Panc1 (cell line): Measurements from ENCODE around the gene MYH7B.

Experiments used
- CTCF ChIP-seq: fragments of 450-650 bp; IDR thresholded peaks from 2 replicates; pipeline ENCODE4 v1.5.1; 2017; ENCODE audit warnings: mild to moderate bottlenecking
- REST ChIP-seq, 2 experiments: IDR thresholded peaks; 2 replicates each; pipeline ENCODE4 v1.6.1; 2011 to 2012; ENCODE audit warnings: low read depth in 2 of 2, control low read depth in 1 of 2, low read length in 1 of 2, mild to moderate bottlenecking in 1 of 2, moderate library complexity in 1 of 2; ENCODE audit not compliant: insufficient read depth in 1 of 2

- no peak for TF ChIP-seq REST (IDR thresholded peaks at IDR 0.05; ENCODE audit: insufficient read depth in 1 of 2, low read depth in 2 of 2, low read length in 1 of 2)
- TF ChIP-seq CTCF, result no peak
These were observed 23.9 kb downstream of the MYH7B start for GRCh38 chr20:34979366-34980153.
